ENCODE data around the gene IGFLR1. TPM values are rescaled to one million over a fixed set of nuclear protein-coding genes. Genes with fewer than 3 reads are reported as not detected.

Gene IGFLR1
- total RNA-seq, 2 donors from 2014 or later = 6.0 to 11.2 TPM

DNA sequence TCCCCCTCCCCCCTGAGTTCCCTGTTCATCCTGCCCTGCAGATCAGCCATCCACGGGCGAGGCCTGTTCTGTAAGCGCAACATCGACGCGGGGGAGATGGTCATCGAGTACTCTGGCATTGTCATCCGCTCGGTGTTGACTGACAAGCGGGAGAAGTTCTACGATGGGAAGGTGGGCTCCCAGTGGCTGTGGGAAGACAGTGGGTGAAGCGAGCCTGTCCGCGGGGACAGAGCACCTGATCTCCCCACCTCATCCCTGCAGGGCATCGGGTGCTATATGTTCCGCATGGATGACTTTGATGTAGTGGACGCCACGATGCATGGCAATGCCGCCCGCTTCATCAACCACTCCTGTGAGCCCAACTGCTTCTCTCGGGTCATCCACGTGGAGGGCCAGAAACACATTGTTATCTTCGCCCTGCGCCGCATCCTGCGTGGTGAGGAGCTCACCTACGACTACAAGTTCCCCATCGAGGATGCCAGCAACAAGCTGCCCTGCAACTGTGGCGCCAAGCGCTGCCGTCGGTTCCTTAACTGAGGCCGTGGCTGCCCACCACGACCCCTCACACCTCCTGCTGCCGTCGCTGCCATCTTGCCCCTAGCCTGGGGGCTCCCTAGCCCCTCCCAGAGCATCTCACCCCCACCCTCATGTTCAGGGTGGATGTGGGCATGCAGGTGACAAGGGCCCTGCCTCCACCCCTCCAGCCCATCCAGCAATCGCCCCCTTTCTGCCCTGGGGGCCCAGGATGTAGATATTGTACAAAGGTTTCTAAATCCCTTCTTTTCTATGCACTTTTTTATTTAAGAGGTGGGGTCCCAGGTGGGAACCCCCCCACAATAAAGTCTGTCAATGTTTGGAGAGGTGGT lies 4.0 kb downstream of the IGFLR1 start:
- H3K9me3 ChIP-seq = no peaks in the 10 kb centered on the region
- intact Hi-C loops (cut with DNase I) = no loop called here
- H3K4me3 ChIP-seq = no peak overlapping the region
- no peak for TF ChIP-seq POLR2A (IDR thresholded peaks at IDR 0.05)
- TF ChIP-seq, protein P1, sequence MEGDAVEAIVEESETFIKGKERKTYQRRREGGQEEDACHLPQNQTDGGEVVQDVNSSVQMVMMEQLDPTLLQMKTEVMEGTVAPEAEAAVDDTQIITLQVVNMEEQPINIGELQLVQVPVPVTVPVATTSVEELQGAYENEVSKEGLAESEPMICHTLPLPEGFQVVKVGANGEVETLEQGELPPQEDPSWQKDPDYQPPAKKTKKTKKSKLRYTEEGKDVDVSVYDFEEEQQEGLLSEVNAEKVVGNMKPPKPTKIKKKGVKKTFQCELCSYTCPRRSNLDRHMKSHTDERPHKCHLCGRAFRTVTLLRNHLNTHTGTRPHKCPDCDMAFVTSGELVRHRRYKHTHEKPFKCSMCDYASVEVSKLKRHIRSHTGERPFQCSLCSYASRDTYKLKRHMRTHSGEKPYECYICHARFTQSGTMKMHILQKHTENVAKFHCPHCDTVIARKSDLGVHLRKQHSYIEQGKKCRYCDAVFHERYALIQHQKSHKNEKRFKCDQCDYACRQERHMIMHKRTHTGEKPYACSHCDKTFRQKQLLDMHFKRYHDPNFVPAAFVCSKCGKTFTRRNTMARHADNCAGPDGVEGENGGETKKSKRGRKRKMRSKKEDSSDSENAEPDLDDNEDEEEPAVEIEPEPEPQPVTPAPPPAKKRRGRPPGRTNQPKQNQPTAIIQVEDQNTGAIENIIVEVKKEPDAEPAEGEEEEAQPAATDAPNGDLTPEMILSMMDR (IDR thresholded peaks at IDR 0.05) = no peak
- peaks cover 15% of the 10 kb centered on the region for H3K4me1 ChIP-seq
- ATAC-seq (no peak), DNase-seq (no peak)
- peaks cover 4 to 17% of the 10 kb centered on the region in 2 donors for H3K36me3 ChIP-seq (replicated peaks in 1 of 2; ENCODE audit: insufficient read depth in 1 of 2, low read depth in 2 of 2)
- no peaks in the 10 kb centered on the region for H3K27me3 ChIP-seq
- WGBS, 2 donors = 91 to 94% methylated on average over 33 to 34 of the region's 37 CpGs
- no peak overlapping the region for H3K27ac ChIP-seq

DNA sequence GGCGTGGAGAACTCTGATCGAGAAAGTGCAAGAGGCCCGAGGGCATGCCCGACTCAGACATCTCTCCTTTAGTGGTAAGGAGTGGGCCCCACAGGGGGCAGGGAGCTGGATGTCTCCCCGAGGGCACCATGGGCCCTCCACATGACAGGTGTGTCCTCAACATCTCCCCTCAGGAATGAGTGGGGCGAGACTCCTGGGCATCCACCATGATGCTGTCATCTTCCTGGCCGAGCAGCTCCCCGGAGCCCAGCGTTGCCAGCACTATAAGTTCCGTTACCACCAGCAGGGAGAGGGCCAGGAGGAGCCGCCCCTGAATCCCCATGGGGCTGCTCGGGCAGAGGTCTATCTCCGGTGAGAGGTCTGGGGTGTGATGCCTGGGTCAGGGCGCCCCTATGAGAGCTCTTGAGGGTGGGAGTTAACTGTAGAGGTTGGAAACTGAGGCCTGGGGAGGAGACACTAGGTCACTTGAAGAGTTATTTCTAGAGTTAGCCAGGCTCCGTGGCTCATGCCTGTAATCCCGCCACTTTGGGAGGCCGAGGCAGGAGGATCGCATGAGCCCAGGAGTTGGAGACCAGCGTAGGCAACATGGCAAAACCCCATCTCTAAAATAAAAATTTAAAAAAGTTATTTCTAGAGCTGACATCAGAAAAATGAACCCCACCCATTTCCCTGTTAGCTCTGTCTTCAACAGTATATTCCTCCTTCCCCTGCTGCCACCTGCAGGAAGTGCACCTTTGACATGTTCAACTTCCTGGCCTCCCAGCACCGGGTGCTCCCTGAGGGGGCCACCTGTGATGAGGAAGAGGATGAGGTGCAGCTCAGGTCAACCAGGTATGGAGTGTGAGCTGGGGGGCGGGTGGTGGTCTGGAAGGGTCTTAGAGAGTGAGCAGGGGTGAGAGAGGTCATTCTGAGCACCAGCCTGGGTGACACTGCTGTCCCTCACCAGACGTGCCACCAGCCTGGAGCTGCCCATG lies 5.1 kb downstream of the IGFLR1 start:
- 83 to 85% methylated on average over 11 to 22 of the region's 22 CpGs for WGBS, 2 donors
- intact Hi-C loops (cut with DNase I) = no loop called here
- no peak for DNase-seq
- Histone ChIP-seq H3K27ac (no peak overlapping the region), H3K4me3 (no peak overlapping the region), H3K4me1 (peaks cover 15% of the 10 kb centered on the region), H3K9me3 (no peaks in the 10 kb centered on the region), H3K36me3 (replicated peaks in 1 of 2; ENCODE audit: insufficient read depth in 1 of 2, low read depth in 2 of 2) (peaks cover 4 to 21% of the 10 kb centered on the region in 2 donors), H3K27me3 (no peaks in the 10 kb centered on the region)
- ATAC-seq = no peak
- no peak for TF ChIP-seq POLR2A (IDR thresholded peaks at IDR 0.05)

DNA sequence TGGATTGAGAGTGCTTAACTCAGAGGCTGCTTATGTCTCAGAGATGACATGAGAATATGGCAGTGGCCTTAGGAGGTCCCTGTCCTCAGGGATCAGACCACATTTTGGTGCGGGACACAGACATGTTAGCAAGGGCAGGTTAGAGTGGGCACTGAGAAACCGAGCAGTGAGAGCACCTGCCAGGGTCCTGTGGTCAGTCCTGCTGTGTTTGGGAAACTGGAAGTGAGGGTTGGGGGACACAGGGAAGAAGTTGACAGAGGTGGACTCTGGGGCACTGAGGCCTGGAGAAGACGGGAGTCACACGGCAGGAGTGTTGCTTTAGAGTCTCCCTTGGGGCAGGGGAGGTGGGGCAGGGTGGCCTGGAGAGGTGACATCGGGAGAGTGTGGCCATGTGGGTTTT lies 7.4 kb downstream of the IGFLR1 start:
- Histone ChIP-seq H3K4me3 (no peak overlapping the region), H3K9me3 (no peaks in the 10 kb centered on the region), H3K36me3 (replicated peaks in 1 of 2; ENCODE audit: insufficient read depth in 1 of 2, low read depth in 2 of 2) (peaks cover 9 to 34% of the 10 kb centered on the region in 2 donors), H3K27me3 (no peaks in the 10 kb centered on the region), H3K4me1 (peaks cover 7% of the 10 kb centered on the region), H3K27ac (no peak overlapping the region)
- DNase-seq (no peak), ATAC-seq (no peak)
- 77 to 82% methylated on average over 4 to 5 of the region's 5 CpGs for WGBS, 2 donors
- intact Hi-C loops (cut with DNase I) = no loop called here
- TF ChIP-seq, protein P1 (IDR thresholded peaks at IDR 0.05) = no peak
- TF ChIP-seq POLR2A (IDR thresholded peaks at IDR 0.05) = no peak

- peaks cover under 1% of the 10 kb centered on the region for H3K4me1 ChIP-seq
- no peak overlapping the region for H3K4me3 ChIP-seq
- WGBS, 2 donors = 95 to 96% methylated on average over 8 of the region's 8 CpGs
- intact Hi-C loops (cut with DNase I) = no loop called here
- no peaks in the 10 kb centered on the region for H3K27me3 ChIP-seq
- ATAC-seq (no peak), DNase-seq (no peak)
- TF ChIP-seq POLR2A (IDR thresholded peaks at IDR 0.05) = no peak
- TF ChIP-seq, protein P1 (IDR thresholded peaks at IDR 0.05) = no peak
- H3K36me3 ChIP-seq (replicated peaks in 1 of 2; ENCODE audit: insufficient read depth in 1 of 2, low read depth in 2 of 2) = peaks cover 9 to 40% of the 10 kb centered on the region in 2 donors
- H3K27ac ChIP-seq = no peak overlapping the region
- no peaks in the 10 kb centered on the region for H3K9me3 ChIP-seq
Measured at GRCh38 chr19:35734273-35734672, 8.0 kb downstream of the IGFLR1 start.
